Measurements from ENCODE around the gene UNC119B. TPM values are rescaled to one million over a fixed set of nuclear protein-coding genes. Genes with fewer than 3 reads are reported as not detected.

Gene UNC119B
- total RNA-seq, 1 experiment from 2014 or later = 33.8 TPM

- H3K79me2 ChIP-seq (ENCODE audit: insufficient read depth, low read length) = no peaks in the 10 kb centered on the region
- H3K9me3 ChIP-seq (ENCODE audit: control insufficient read depth in 1 of 2, insufficient read depth in 1 of 2, low read depth in 1 of 2, low read length in 2 of 2) = no peaks in the 10 kb centered on the region
- DNase-seq (ENCODE audit: low read depth, low spot score) (no peak), ATAC-seq (no peak)
- H3K36me3 ChIP-seq (ENCODE audit: control insufficient read depth in 1 of 2, insufficient read depth in 2 of 2, low read length in 2 of 2) = peaks cover 13% of the 10 kb centered on the region in 2 experiments; a peak in 3 of 4 replicates
- TF ChIP-seq REST (IDR thresholded peaks at IDR 0.05; ENCODE audit: low read depth) (no peak), YY1 (IDR thresholded peaks at IDR 0.05; ENCODE audit: extremely low read depth, insufficient replicate concordance, low read depth, low read length) (no peak), ZNF274 (IDR thresholded peaks at IDR 0.05; ENCODE audit: low read depth, low read length) (no peak), FOSL1 (IDR thresholded peaks at IDR 0.05; ENCODE audit: low read depth) (no peak), MAX (IDR thresholded peaks at IDR 0.05) (no peak), EZH2phosphoT487 (IDR thresholded peaks at IDR 0.05; ENCODE audit: borderline replicate concordance) (no peak), ATF3 (IDR thresholded peaks at IDR 0.05) (no peak), EZH2 (IDR thresholded peaks at IDR 0.05) (no peak)
- no peak overlapping the region for H3K4me2 ChIP-seq (ENCODE audit: low read length)
- H3K9ac ChIP-seq (ENCODE audit: low read length) = no peak overlapping the region
- no peaks in the 10 kb centered on the region for H3K27me3 ChIP-seq (ENCODE audit: insufficient read depth, low read length)
- H3K27ac ChIP-seq (ENCODE audit: low read depth, low read length) = no peak overlapping the region
- H4K20me1 ChIP-seq (ENCODE audit: insufficient read depth) = no peaks in the 10 kb centered on the region
- no TSS peak for BruUV-seq (replicated peaks)
- no peaks in the 10 kb centered on the region for H3K4me1 ChIP-seq (ENCODE audit: control insufficient read depth in 1 of 2, insufficient read depth in 2 of 2, low read length in 2 of 2)
- ChIA-PET POLR2A (no interaction called here), RAD21 (ENCODE audit: low non-redundant PET in 1 of 2, low total read pairs in 2 of 2, uncharacterized antibody in 2 of 2, unreplicated experiment in 2 of 2) (interaction anchor here in 1 of 2 experiments (0.6 kb wide), 1 partner anchor 143 kb away, joined by 3 read pairs; no protein-coding TSS in a partner anchor), CTCF (no interaction called here)
- no peak overlapping the region for H2AFZ ChIP-seq (ENCODE audit: low read depth, low read length, poor library complexity, severe bottlenecking)
- intact Hi-C loops (cut with micrococcal nuclease) = no loop called here
- no peaks in the 10 kb centered on the region for H3K9me2 ChIP-seq (ENCODE audit: insufficient read depth)
- H3K4me3 ChIP-seq (replicated peaks in 1 of 2; ENCODE audit: low read depth in 1 of 2, low read length in 2 of 2) = no peak overlapping the region
Measured at GRCh38 chr12:120764816-120765215, 54.6 kb downstream of the UNC119B start.

All from HCT116 (cell line).